IMR-90 (cell line): ENCODE data around the gene TPX2. TPM values are rescaled to one million over a fixed set of nuclear protein-coding genes. Genes with fewer than 3 reads are reported as not detected.

Experiments
- ATAC-seq: fragments of 200-7000 bp; cut with Tn5 transposase; 2 replicates; pipeline ENCODE4 v1.9.1; 2020; ENCODE audit warnings: low read depth, mild to moderate bottlenecking, moderate library complexity
- BruUV-seq: library from RNA; stranded (reverse); fragments of 400-500 nt; replicated peaks from 2 replicates; lab custom pipeline; 2021; lab: Mats Ljungman, UMichigan
- CTCF ChIA-PET: fragments of 300-600 bp; formaldehyde crosslinking; extraction: SDS; loops from one replicate; lab custom pipeline; 2021; ENCODE audit warnings: antibody characterized with exemption; lab: Yijun Ruan, JAX
- POLR2A ChIA-PET: fragments of 300-600 bp; sonication (Branson Sonifier 250); formaldehyde crosslinking; loops from one replicate; lab custom pipeline; 2022; ENCODE audit warnings: antibody characterized with exemption; ENCODE audit not compliant: unreplicated experiment; lab: Charles Lee
- DNase-seq: peaks from one replicate; pipeline ENCODE4 v3.0.0; 2013
- H2AFZ ChIP-seq: replicated peaks from 2 replicates; pipeline ENCODE3; 2013; ENCODE audit warnings: low read length, mild to moderate bottlenecking; ENCODE audit not compliant: poor library complexity
- H2AK5ac ChIP-seq: 2 replicates; pipeline ENCODE4 v1.6.1; 2013; ENCODE audit warnings: low read depth, low read length, inconsistent platforms
- H2AK9ac ChIP-seq: replicated peaks from 2 replicates; pipeline ENCODE3; 2013; ENCODE audit warnings: mild to moderate bottlenecking, low read depth, low read length, moderate library complexity; ENCODE audit not compliant: poor library complexity
- H2BK120ac ChIP-seq: 2 replicates; pipeline ENCODE4 v1.6.1; 2013; ENCODE audit warnings: low read depth, low read length, inconsistent platforms
- H2BK15ac ChIP-seq: 3 replicates; pipeline ENCODE4 v1.6.1; 2013; ENCODE audit warnings: low read depth, low read length, inconsistent platforms
- H2BK20ac ChIP-seq: 2 replicates; pipeline ENCODE4 v1.6.1; 2013; ENCODE audit warnings: low read depth, mild to moderate bottlenecking, inconsistent platforms, low read length, moderate library complexity
- H2BK5ac ChIP-seq: 2 replicates; pipeline ENCODE4 v1.6.1; 2013; ENCODE audit warnings: mild to moderate bottlenecking, low read depth, low read length, inconsistent platforms; ENCODE audit not compliant: poor library complexity, severe bottlenecking
- H3K14ac ChIP-seq: replicated peaks from 2 replicates; pipeline ENCODE4 v1.6.1; 2013; ENCODE audit warnings: low read depth, low read length, inconsistent platforms
- H3K18ac ChIP-seq: 2 replicates; pipeline ENCODE4 v1.6.1; 2013; ENCODE audit warnings: low read depth, low read length, control low read depth
- H3K23ac ChIP-seq: 2 replicates; pipeline ENCODE4 v1.6.1; 2013; ENCODE audit warnings: low read depth, low read length, inconsistent platforms
- H3K27ac ChIP-seq: 2 replicates; pipeline ENCODE4 v1.5.1; 2013; ENCODE audit warnings: mild to moderate bottlenecking, control low read depth, low read length; ENCODE audit not compliant: insufficient read depth
- H3K27me3 ChIP-seq: 2 replicates; pipeline ENCODE4 v1.6.1; 2013; ENCODE audit warnings: low read length; ENCODE audit not compliant: control insufficient read depth, insufficient read depth
- H3K36me3 ChIP-seq: 2 replicates; pipeline ENCODE4 v1.6.1; 2013; ENCODE audit warnings: low read length, mixed read lengths; ENCODE audit not compliant: control insufficient read depth, insufficient read depth
- H3K4ac ChIP-seq: 2 replicates; pipeline ENCODE4 v1.6.1; 2013; ENCODE audit warnings: low read depth, low read length, inconsistent platforms
- H3K4me1 ChIP-seq: 2 replicates; pipeline ENCODE4 v1.6.1; 2013; ENCODE audit warnings: low read length, mixed read lengths; ENCODE audit not compliant: control insufficient read depth, insufficient read depth
- H3K4me2 ChIP-seq: 2 replicates; pipeline ENCODE4 v1.6.1; 2013; ENCODE audit warnings: low read depth, mild to moderate bottlenecking, control low read depth, low read length, moderate library complexity
- H3K4me3 ChIP-seq: 2 replicates; pipeline ENCODE4 v1.5.1; 2013; ENCODE audit warnings: low read depth, mild to moderate bottlenecking, control low read depth, low read length, moderate library complexity; ENCODE audit not compliant: insufficient read depth
- H3K56ac ChIP-seq: 2 replicates; pipeline ENCODE4 v1.6.1; 2013; ENCODE audit warnings: low read length, inconsistent platforms; ENCODE audit not compliant: insufficient read depth; ENCODE audit errors: extremely low read depth
- H3K79me1 ChIP-seq, 2 experiments: 2 replicates each; pipeline ENCODE4 v1.6.1; 2013; ENCODE audit warnings: low read length in 2 of 2, inconsistent platforms in 1 of 2, low read depth in 1 of 2
- H3K9ac ChIP-seq: 2 replicates; pipeline ENCODE4 v1.6.1; 2013; ENCODE audit warnings: low read depth, low read length, control low read depth
- H3K9me1 ChIP-seq: 2 replicates; pipeline ENCODE4 v1.6.1; 2013; ENCODE audit warnings: low read length, inconsistent platforms; ENCODE audit not compliant: insufficient read depth
- H3K9me3 ChIP-seq: 2 replicates; pipeline ENCODE4 v1.6.1; 2013; ENCODE audit warnings: low read length; ENCODE audit not compliant: control insufficient read depth, insufficient read depth
- H4K20me1 ChIP-seq: 2 replicates; pipeline ENCODE4 v1.6.1; 2013; ENCODE audit warnings: low read length, inconsistent platforms; ENCODE audit not compliant: insufficient read depth
- H4K5ac ChIP-seq: 2 replicates; pipeline ENCODE4 v1.6.1; 2013; ENCODE audit warnings: mild to moderate bottlenecking, low read depth, low read length, control low read depth
- H4K8ac ChIP-seq, 2 experiments: 2 replicates each; pipeline ENCODE4 v1.6.1; 2013; ENCODE audit warnings: low read depth in 2 of 2, low read length in 2 of 2, control low read depth in 1 of 2, inconsistent platforms in 1 of 2
- H4K91ac ChIP-seq: 2 replicates; pipeline ENCODE4 v1.6.1; 2013; ENCODE audit warnings: low read depth, low read length, inconsistent platforms; ENCODE audit not compliant: insufficient read depth
- BHLHE40 ChIP-seq: fragments of 150-350 bp; IDR thresholded peaks from 2 replicates; pipeline ENCODE4 v1.6.1; 2016; ENCODE audit warnings: mild to moderate bottlenecking, low read depth, low read length
- CEBPB ChIP-seq: IDR thresholded peaks from 2 replicates; pipeline ENCODE4 v1.6.1; 2012; ENCODE audit warnings: low read depth, low read length, improper control_type of control experiment
- ELK1 ChIP-seq: fragments of 150-350 bp; IDR thresholded peaks from 2 replicates; pipeline ENCODE4 v1.6.1; 2016; ENCODE audit warnings: low read depth, mild to moderate bottlenecking, low read length, moderate library complexity, borderline replicate concordance
- MAFK ChIP-seq: IDR thresholded peaks from 2 replicates; pipeline ENCODE4 v1.6.1; 2012; ENCODE audit warnings: low read depth, low read length, improper control_type of control experiment
- RFX5 ChIP-seq: IDR thresholded peaks from 2 replicates; pipeline ENCODE4 v1.8.0; 2012; ENCODE audit warnings: low read depth, mild to moderate bottlenecking, low read length, moderate library complexity
- WGBS, 2 experiments: methylation state at CpG; one replicate each; pipeline versions ENCODE4 v1.1.5 to v1.1.7; 2013; ENCODE audit warnings: missing lambda C conversion rate in 2 of 2; ENCODE audit not compliant: insufficient read length in 1 of 2; ENCODE audit errors: extremely low coverage in 2 of 2; 5-methylcytosine and 5-hydroxymethylcytosine counted together
- dilution Hi-C: fragments of 300-500 bp; cut with HindIII; formaldehyde crosslinking; loops from one replicate; pipeline ENCODE4 v1.14.3; 2018; ENCODE audit warnings: low sequenced_read_pairs; ENCODE audit not compliant: unreplicated experiment
- in situ Hi-C: fragments of 300-500 bp; cut with MboI; formaldehyde crosslinking; loops from 3 replicates; pipeline ENCODE4 v1.14.3; 2019; ENCODE audit warnings: low sequenced_read_pairs, inconsistent platforms, mixed read lengths
- intact Hi-C: fragments of 100-400 bp; cut with micrococcal nuclease; formaldehyde crosslinking; loops from 2 replicates; pipeline ENCODE4 v1.10.0; 2022
- polyA plus RNA-seq, 3 experiments: library from polyadenylated mRNA; depleted of rRNA; stranded (reverse); fragments of >200 nt; gene quantifications; 2 replicates each; pipeline ENCODE4 v1.2.3, GENCODE V29; 2012; ENCODE audit warnings: low replicate concordance in 1 of 3
- total RNA-seq: library from RNA; depleted of rRNA; stranded (reverse); fragments of >200 nt; gene quantifications from 2 replicates; pipeline ENCODE4 v1.2.3, GENCODE V29; 2012
- TF ChIP-seq, protein P1 (sequence below): fragments of 150-350 bp; IDR thresholded peaks from 2 replicates; pipeline ENCODE4 v1.6.1; 2017; ENCODE audit warnings: mild to moderate bottlenecking, antibody characterized with exemption, low read length, low read depth

Gene TPX2
- total and polyA plus RNA-seq, 2 of the 4 experiments (the other 2 are of a cell fraction): 28.5 to 72.2 TPM

DNA sequence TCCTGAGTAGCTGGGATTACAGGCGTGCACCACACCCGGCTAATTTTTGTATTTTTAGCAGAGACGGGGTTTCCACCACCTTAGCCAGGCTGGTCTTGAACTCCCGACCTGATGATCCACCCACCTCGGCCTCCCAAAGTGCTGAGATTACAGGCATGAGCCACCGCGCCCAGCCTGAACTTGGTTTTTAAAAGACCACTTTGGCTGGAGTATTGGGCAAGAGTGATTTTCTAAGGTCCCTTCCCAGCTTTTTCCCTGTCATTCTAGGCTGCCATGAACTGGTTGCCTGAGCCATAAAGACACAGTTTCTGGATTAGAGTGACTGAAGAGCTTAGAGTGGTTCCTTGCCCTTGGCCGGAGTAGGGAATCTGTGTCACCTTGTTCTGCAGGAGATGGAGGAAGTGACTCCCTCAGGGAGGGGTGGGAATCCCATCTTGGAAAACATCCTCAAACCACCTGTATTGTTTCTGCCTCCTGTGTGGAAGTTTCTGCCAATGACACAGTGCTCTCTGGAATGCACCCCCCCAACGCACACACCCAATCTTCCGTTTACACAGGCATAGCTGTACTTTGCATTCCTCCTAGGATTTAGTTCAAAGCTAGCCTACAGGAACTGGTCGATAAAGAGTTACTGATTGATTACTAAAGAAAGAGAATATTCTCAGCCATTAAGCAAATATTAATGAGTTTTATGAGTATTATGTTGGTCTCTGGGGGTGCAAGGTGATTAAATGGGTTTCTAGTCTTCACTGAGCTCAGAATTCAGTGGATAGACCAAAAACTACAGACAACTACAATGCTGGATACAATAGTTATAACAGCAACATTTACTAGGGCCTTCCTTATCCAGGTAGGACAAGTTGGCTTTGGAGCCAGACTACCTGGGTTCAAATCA is 34.6 kb upstream of the TPX2 start:
- no peaks in the 10 kb centered on the region for H3K9me3 ChIP-seq
- dilution Hi-C loops: no loop called here
- POLR2A ChIA-PET: no interaction called here
- H4K20me1 ChIP-seq: no peaks in the 10 kb centered on the region
- no peak overlapping the region for H2AFZ ChIP-seq
- no peak overlapping the region for H3K4me3 ChIP-seq
- peak overlapping the region; percentile 56 for H3K14ac ChIP-seq
- WGBS, 2 experiments: 93% methylated on average over 7 of the region's 11 CpGs; no CpG with 5 or more reads in 1 of the 2 experiments
- H3K9me1 ChIP-seq: peaks cover 18% of the 10 kb centered on the region; the same call in 1 of the 2 replicates
- H3K27ac ChIP-seq: peak overlapping the region; percentile 11; the same call in 1 of the 2 replicates
- H3K4ac ChIP-seq: peak overlapping the region; percentile 69
- H2BK15ac ChIP-seq: peak overlapping the region; percentile 65; the same call in 1 of the 3 replicates
- H4K91ac ChIP-seq: peak overlapping the region; percentile 30; the same call in 1 of the 2 replicates
- H2BK5ac ChIP-seq: peak overlapping the region; percentile 42
- ATAC-seq (peak; percentile 89), DNase-seq (peak; percentile 66)
- peaks cover 37 to 67% of the 10 kb centered on the region in 2 experiments for H3K79me1 ChIP-seq
- no TSS peak for BruUV-seq
- peak overlapping the region; percentile 69 for H2BK120ac ChIP-seq
- in situ Hi-C loops: no loop called here
- no peak overlapping the region for H3K9ac ChIP-seq
- H3K4me2 ChIP-seq: no peak overlapping the region
- H3K4me1 ChIP-seq: peaks cover 13% of the 10 kb centered on the region
- peaks cover 19% of the 10 kb centered on the region for H3K36me3 ChIP-seq
- H3K23ac ChIP-seq: peak overlapping the region; percentile 19; the same call in 1 of the 2 replicates
- no peaks in the 10 kb centered on the region for H3K27me3 ChIP-seq
- no peak for TF ChIP-seq RFX5
- 0 out of 2 replicates have a peak, but pooled peaks have one; percentile 15 for TF ChIP-seq CEBPB
- TF ChIP-seq MAFK: no peak
- TF ChIP-seq, protein P1, sequence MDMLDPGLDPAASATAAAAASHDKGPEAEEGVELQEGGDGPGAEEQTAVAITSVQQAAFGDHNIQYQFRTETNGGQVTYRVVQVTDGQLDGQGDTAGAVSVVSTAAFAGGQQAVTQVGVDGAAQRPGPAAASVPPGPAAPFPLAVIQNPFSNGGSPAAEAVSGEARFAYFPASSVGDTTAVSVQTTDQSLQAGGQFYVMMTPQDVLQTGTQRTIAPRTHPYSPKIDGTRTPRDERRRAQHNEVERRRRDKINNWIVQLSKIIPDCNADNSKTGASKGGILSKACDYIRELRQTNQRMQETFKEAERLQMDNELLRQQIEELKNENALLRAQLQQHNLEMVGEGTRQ: no peak
- TF ChIP-seq ELK1: no peak
- no peak for TF ChIP-seq BHLHE40
- intact Hi-C loops: no loop called here
- peak overlapping the region; percentile 66 for H2BK20ac ChIP-seq
- peak overlapping the region; percentile 89 for H2AK5ac ChIP-seq
- CTCF ChIA-PET: interaction anchor here (0.6 to 1.0 kb wide), 2 partner anchors 19 to 43 kb away, joined by 4 to 5 read pairs; no protein-coding TSS in a partner anchor
- peak overlapping the region; percentile 42; the same call in 1 of the 2 replicates for H4K5ac ChIP-seq
- H3K18ac ChIP-seq: no peak overlapping the region
- no peak overlapping the region for H3K56ac ChIP-seq
- peak overlapping the region; percentile 13 for H2AK9ac ChIP-seq
- peak overlapping the region in 1 of 2 experiments; percentile 77; a peak in 2 of 4 replicates for H4K8ac ChIP-seq
